Progenitor cell of endocrine pancreas (in vitro differentiated cells): ENCODE results near the gene MAP4K4. TPM values are rescaled to one million over a fixed set of nuclear protein-coding genes. Genes with fewer than 3 reads are reported as not detected.

Experiments
- DNase-seq: peaks from one replicate; pipeline ENCODE4 v3.0.0; 2021; ENCODE audit warnings: low spot score; ENCODE audit not compliant: unreplicated experiment
- H3K27ac Mint-ChIP-seq: 2 replicates; pipeline ENCODE4 v1.8.0; 2021; ENCODE audit warnings: mild to moderate bottlenecking, moderate library complexity, mixed read lengths
- H3K27me3 Mint-ChIP-seq: 2 replicates; pipeline ENCODE4 v1.8.0; 2021; ENCODE audit warnings: mixed read lengths
- H3K36me3 Mint-ChIP-seq: 2 replicates; pipeline ENCODE4 v1.8.0; 2022; ENCODE audit warnings: mixed read lengths; ENCODE audit not compliant: insufficient read depth
- H3K4me1 Mint-ChIP-seq: 2 replicates; pipeline ENCODE4 v1.8.0; 2021; ENCODE audit warnings: low read depth, mixed read lengths
- H3K4me3 Mint-ChIP-seq: 2 replicates; pipeline ENCODE4 v1.8.0; 2021; ENCODE audit warnings: low read depth, mild to moderate bottlenecking, moderate library complexity, mixed read lengths
- H3K9me3 Mint-ChIP-seq: 2 replicates; pipeline ENCODE4 v1.8.0; 2021; ENCODE audit warnings: low read depth, mixed read lengths
- total RNA-seq: library from RNA; stranded (reverse); gene quantifications from 2 replicates; pipeline ENCODE4 v1.2.1, GENCODE V29; 2021
- TF ChIP-seq, protein P1 (sequence below): fragments of 200-600 bp; sonication (generic); IDR thresholded peaks from one replicate; pipeline ENCODE4 v1.5.0; 2021; ENCODE audit warnings: antibody characterized with exemption, mild to moderate bottlenecking; ENCODE audit not compliant: unreplicated experiment

MAP4K4 gene
- total RNA-seq, 1 donor from 2014 or later: 171 TPM

- Mint-ChIP-seq H3K27me3 (no peaks in the 10 kb centered on the region), H3K9me3 (no peaks in the 10 kb centered on the region), H3K27ac (peak overlapping the region; percentile 86), H3K4me3 (no peak overlapping the region), H3K4me1 (peaks cover 69% of the 10 kb centered on the region), H3K36me3 (peaks cover 3% of the 10 kb centered on the region)
- DNase-seq: no peak
- TF ChIP-seq, protein P1, sequence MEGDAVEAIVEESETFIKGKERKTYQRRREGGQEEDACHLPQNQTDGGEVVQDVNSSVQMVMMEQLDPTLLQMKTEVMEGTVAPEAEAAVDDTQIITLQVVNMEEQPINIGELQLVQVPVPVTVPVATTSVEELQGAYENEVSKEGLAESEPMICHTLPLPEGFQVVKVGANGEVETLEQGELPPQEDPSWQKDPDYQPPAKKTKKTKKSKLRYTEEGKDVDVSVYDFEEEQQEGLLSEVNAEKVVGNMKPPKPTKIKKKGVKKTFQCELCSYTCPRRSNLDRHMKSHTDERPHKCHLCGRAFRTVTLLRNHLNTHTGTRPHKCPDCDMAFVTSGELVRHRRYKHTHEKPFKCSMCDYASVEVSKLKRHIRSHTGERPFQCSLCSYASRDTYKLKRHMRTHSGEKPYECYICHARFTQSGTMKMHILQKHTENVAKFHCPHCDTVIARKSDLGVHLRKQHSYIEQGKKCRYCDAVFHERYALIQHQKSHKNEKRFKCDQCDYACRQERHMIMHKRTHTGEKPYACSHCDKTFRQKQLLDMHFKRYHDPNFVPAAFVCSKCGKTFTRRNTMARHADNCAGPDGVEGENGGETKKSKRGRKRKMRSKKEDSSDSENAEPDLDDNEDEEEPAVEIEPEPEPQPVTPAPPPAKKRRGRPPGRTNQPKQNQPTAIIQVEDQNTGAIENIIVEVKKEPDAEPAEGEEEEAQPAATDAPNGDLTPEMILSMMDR: no peak
Measured at GRCh38 chr2:101751276-101751815, 53.8 kb downstream of the MAP4K4 start.

DNA sequence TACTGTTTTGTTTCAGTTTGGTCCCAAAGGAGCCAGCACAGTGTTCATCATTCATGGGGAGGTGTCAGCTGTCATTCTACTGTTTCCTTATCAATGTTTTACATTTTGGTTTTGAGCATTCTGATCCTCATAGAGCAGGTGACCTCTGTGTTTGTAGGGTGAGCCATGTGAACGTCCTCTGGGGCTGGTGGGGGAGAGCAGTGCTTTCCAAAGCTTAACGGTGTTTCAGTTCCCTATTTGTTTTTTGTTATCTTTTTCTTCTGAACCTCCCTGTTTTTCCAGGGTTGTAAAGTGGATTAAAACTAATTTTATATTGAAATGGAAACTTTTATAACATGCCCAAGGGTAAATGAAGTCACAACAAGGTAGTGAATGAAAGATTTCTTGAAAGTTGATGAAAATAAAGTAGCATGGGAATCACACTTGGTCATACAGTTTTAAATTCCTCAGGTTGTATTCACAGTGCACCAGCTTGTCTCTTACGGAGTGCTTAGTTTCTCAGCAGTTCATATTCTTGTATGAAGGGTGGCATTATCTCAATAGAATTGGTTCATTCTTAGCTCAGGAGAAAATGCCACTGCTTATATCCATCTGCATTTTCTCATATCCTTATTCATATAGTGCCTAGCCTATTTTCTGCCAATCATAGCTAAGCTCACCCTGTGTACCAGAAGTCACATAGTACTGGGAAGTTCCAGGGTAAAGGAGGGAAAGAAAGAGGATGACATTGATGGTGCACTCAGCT is 54.5 kb downstream of the MAP4K4 start:
- peak overlapping the region; percentile 86 for H3K27ac Mint-ChIP-seq
- TF ChIP-seq, protein P1: no peak
- no peak overlapping the region for H3K4me3 Mint-ChIP-seq
- no peaks in the 10 kb centered on the region for H3K27me3 Mint-ChIP-seq
- peaks cover 70% of the 10 kb centered on the region for H3K4me1 Mint-ChIP-seq
- H3K9me3 Mint-ChIP-seq: no peaks in the 10 kb centered on the region
- peaks cover 3% of the 10 kb centered on the region for H3K36me3 Mint-ChIP-seq
- no peak for DNase-seq

- Mint-ChIP-seq H3K27ac (no peak overlapping the region), H3K4me1 (peaks cover 62% of the 10 kb centered on the region), H3K4me3 (no peak overlapping the region), H3K36me3 (peaks cover 3% of the 10 kb centered on the region), H3K9me3 (peaks cover under 1% of the 10 kb centered on the region), H3K27me3 (no peaks in the 10 kb centered on the region)
- TF ChIP-seq, protein P1: no peak
- no peak for DNase-seq
Measured at GRCh38 chr2:101752716-101753616, 55.5 kb downstream of the MAP4K4 start.

DNA sequence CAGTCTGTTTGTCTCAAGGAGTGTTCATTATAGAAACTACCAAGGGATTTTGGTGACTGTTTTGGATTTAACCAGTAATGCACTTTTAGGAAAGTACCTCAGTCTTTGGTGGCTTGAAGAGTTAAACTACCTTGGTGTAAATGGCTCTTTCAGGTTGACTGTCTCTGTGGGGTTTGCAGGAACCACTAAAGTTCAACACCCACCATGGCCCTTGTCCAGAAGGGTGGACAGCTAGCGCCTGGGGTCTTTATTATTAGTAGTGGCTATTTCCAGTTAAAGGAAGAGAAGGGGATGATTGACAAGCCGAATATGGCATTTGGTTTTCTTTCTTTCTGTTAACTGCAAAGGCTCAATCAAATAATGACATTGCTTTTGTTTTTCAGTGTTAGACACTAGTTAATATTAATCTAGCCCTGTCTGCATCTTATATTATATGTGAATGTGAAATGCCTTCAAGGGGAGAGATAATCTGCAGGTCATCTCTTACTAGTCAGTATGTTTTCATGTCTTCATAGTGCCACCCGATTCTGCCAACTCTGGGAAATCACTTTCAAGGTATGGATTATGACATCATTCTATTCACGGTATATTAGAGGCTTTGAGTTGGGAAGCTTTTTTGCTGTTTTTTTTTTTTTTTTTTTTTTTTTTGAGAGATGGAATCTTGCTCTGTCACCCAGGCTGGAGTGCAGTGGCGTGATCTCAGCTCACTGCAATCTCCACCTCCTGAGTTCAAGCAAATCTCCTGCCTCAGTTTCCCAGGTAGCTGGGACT is 56.4 kb downstream of the MAP4K4 start:
- Mint-ChIP-seq H3K27ac (peak overlapping the region; percentile 4), H3K4me3 (no peak overlapping the region), H3K27me3 (no peaks in the 10 kb centered on the region), H3K4me1 (peaks cover 56% of the 10 kb centered on the region), H3K36me3 (peaks cover 6% of the 10 kb centered on the region), H3K9me3 (peaks cover 6% of the 10 kb centered on the region)
- TF ChIP-seq, protein P1: no peak
- no peak for DNase-seq
